ENCODE data around the gene KRTAP2-1. TPM values are rescaled to one million over a fixed set of nuclear protein-coding genes. Genes with fewer than 3 reads are reported as not detected.
A peak's percentile ranks its signal among the peaks of the same experiment; 100 is the strongest.

Gene KRTAP2-1
- total and polyA plus RNA-seq, 2 donors from 2014 or later = not detected

DNA sequence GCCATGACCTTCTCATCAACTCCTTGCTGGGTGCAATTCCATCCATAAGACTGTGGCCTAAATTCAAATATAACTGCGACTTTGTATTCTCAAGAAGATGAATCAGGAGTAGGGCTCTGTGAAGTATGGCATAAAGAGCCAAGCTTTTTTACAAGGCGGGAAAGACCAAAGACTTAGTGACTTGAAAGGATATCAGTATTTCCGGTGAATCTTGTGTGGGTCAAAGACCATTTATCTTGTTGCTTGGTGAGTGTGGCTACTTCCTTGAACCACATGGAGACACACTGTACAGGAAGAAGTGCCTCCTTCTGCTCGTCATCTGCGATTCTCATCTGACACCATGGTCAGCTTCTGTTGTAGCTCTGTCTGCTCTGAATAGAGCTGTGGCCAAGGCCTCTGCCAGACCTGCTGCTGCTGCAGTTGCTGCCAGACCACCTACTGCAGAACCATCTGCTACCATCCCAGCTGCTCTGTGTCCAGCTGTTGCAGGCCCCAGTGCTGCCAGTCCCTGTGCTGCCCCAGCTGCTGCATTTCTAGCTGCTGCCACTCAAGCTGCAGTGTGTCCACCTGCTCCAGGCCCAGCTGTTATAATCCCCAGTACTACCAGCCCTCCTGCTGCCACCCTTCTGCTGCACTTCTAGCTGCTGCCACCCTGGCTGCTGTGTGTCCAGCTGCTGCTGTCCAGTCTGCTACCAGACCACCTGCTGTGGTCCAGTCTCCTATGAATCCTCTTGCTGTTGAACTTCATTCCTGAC is 24.7 kb upstream of the KRTAP2-1 start:
- intact Hi-C loops (cut with DNase I) = no loop called here
- Histone ChIP-seq H3K36me3 (ENCODE audit: control insufficient read depth in 2 of 3, insufficient read depth in 3 of 3, low read length in 3 of 3) (no peaks in the 10 kb centered on the region), H3K4me3 (ENCODE audit: low read length in 3 of 3) (no peak overlapping the region), H3K4me1 (ENCODE audit: control insufficient read depth in 2 of 3, insufficient read depth in 2 of 3, low read depth in 1 of 3, low read length in 3 of 3) (no peaks in the 10 kb centered on the region), H3K27ac (ENCODE audit: low read depth in 2 of 2, low read length in 2 of 2) (no peak overlapping the region), H3K9me3 (ENCODE audit: control insufficient read depth in 2 of 3, insufficient read depth in 1 of 3, low read length in 3 of 3) (no peaks in the 10 kb centered on the region), H3K27me3 (ENCODE audit: control insufficient read depth, insufficient read depth, low read length) (no peaks in the 10 kb centered on the region), H3K9ac (ENCODE audit: low read length in 3 of 3) (no peak overlapping the region)
- peak in 1 of 5 donors; percentile 8 for DNase-seq
- TF ChIP-seq, protein P1, sequence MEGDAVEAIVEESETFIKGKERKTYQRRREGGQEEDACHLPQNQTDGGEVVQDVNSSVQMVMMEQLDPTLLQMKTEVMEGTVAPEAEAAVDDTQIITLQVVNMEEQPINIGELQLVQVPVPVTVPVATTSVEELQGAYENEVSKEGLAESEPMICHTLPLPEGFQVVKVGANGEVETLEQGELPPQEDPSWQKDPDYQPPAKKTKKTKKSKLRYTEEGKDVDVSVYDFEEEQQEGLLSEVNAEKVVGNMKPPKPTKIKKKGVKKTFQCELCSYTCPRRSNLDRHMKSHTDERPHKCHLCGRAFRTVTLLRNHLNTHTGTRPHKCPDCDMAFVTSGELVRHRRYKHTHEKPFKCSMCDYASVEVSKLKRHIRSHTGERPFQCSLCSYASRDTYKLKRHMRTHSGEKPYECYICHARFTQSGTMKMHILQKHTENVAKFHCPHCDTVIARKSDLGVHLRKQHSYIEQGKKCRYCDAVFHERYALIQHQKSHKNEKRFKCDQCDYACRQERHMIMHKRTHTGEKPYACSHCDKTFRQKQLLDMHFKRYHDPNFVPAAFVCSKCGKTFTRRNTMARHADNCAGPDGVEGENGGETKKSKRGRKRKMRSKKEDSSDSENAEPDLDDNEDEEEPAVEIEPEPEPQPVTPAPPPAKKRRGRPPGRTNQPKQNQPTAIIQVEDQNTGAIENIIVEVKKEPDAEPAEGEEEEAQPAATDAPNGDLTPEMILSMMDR (IDR thresholded peaks at IDR 0.05; ENCODE audit: borderline replicate concordance, extremely low read depth, insufficient read depth) = no peak
- FAIRE-seq = no peak

DNA sequence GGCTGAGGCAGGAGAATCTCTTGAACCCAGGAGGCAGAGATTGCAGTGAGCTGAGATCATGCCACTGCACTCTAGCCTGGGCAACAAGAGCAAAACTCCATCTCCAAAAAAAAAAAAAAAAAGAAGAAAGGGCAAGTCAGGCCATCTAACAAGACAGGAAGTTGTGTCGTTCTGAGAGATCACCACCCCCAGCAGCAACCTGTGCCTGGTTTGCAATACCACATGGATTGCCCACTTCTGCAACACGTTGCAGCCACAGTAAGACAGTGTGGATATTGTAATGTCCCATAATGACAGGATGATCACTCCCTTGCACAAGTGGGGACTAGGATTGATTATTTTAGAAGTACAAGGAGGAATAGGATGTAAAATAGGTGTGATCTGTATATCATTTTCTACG is 21.9 kb upstream of the KRTAP2-1 start:
- DNase-seq (no peak), FAIRE-seq (no peak)
- Histone ChIP-seq H3K36me3 (ENCODE audit: control insufficient read depth in 2 of 3, insufficient read depth in 3 of 3, low read length in 3 of 3) (no peaks in the 10 kb centered on the region), H3K27me3 (ENCODE audit: control insufficient read depth, insufficient read depth, low read length) (no peaks in the 10 kb centered on the region), H3K9ac (ENCODE audit: low read length in 3 of 3) (no peak overlapping the region), H3K4me1 (ENCODE audit: control insufficient read depth in 2 of 3, insufficient read depth in 2 of 3, low read depth in 1 of 3, low read length in 3 of 3) (no peaks in the 10 kb centered on the region), H3K27ac (ENCODE audit: low read depth in 2 of 2, low read length in 2 of 2) (no peak overlapping the region), H3K4me3 (ENCODE audit: low read length in 3 of 3) (no peak overlapping the region), H3K9me3 (ENCODE audit: control insufficient read depth in 2 of 3, insufficient read depth in 1 of 3, low read length in 3 of 3) (no peaks in the 10 kb centered on the region)
- intact Hi-C loops (cut with DNase I) = no loop called here
- TF ChIP-seq, protein P1 (IDR thresholded peaks at IDR 0.05; ENCODE audit: borderline replicate concordance, extremely low read depth, insufficient read depth) = no peak

GRCh38 chr17:41067281-41067680 is 20.2 kb upstream of the KRTAP2-1 start:
- no peak for DNase-seq
- no peak overlapping the region for H3K9ac ChIP-seq (ENCODE audit: low read length in 3 of 3)
- H3K4me1 ChIP-seq (ENCODE audit: control insufficient read depth in 2 of 3, insufficient read depth in 2 of 3, low read depth in 1 of 3, low read length in 3 of 3) = no peaks in the 10 kb centered on the region
- no peak overlapping the region for H3K27ac ChIP-seq (ENCODE audit: low read depth in 2 of 2, low read length in 2 of 2)
- no peak for FAIRE-seq
- H3K4me3 ChIP-seq (ENCODE audit: low read length in 3 of 3) = no peak overlapping the region
- no peaks in the 10 kb centered on the region for H3K9me3 ChIP-seq (ENCODE audit: control insufficient read depth in 2 of 3, insufficient read depth in 1 of 3, low read length in 3 of 3)
- TF ChIP-seq, protein P1 (IDR thresholded peaks at IDR 0.05; ENCODE audit: borderline replicate concordance, extremely low read depth, insufficient read depth) = no peak
- no peaks in the 10 kb centered on the region for H3K27me3 ChIP-seq (ENCODE audit: control insufficient read depth, insufficient read depth, low read length)
- intact Hi-C loops (cut with DNase I) = no loop called here
- no peaks in the 10 kb centered on the region for H3K36me3 ChIP-seq (ENCODE audit: control insufficient read depth in 2 of 3, insufficient read depth in 3 of 3, low read length in 3 of 3)

Measured in kidney (tissue), 14 donors.